GM23338 (cell line): ENCODE data around the gene ADSL. TPM values are rescaled to one million over a fixed set of nuclear protein-coding genes. Genes with fewer than 3 reads are reported as not detected.

Experiments
- CREB1 ChIP-seq: fragments of 250-450 bp; sonication (Bioruptor Pico); IDR thresholded peaks from 2 replicates; pipeline ENCODE4 v1.5.0; 2020; ENCODE audit warnings: low read depth, mild to moderate bottlenecking, moderate library complexity
- EZH2 ChIP-seq: fragments of 200-600 bp; sonication (generic); IDR thresholded peaks from one replicate; pipeline ENCODE4 v1.8.0; 2017; ENCODE audit warnings: antibody characterized with exemption, mild to moderate bottlenecking, low read depth; ENCODE audit not compliant: unreplicated experiment
- EZH2phosphoT487 ChIP-seq: fragments of 200-600 bp; sonication (generic); IDR thresholded peaks from one replicate; pipeline ENCODE4 v1.8.1; 2018; ENCODE audit warnings: antibody characterized with exemption; ENCODE audit not compliant: unreplicated experiment
- POLR2AphosphoS5 ChIP-seq: IDR thresholded peaks from 2 replicates; pipeline ENCODE4 v1.6.1; 2016; ENCODE audit warnings: antibody characterized with exemption, low read depth
- ZNF462 ChIP-seq: fragments of 250-450 bp; sonication (Bioruptor Pico); IDR thresholded peaks from 2 replicates; pipeline ENCODE4 v1.5.0; 2020; ENCODE audit warnings: mild to moderate bottlenecking, moderate library complexity
- polyA plus RNA-seq: library from polyadenylated mRNA; unstranded; fragments of >200 nt; fragmentation: Nextera tagmentation; extraction: Ambion mirVana; gene quantifications from 2 replicates; pipeline ENCODE4 v1.2.1, GENCODE V29; 2016
- total RNA-seq: library from RNA; depleted of rRNA; stranded (reverse); fragments of >200 nt; shearing (Covaris generic); gene quantifications from 2 replicates; pipeline ENCODE4 v1.2.3, GENCODE V29; 2014
- TF ChIP-seq, protein P1 (sequence below): IDR thresholded peaks from 2 replicates; pipeline ENCODE4 v1.6.1; 2016; ENCODE audit warnings: antibody characterized with exemption

Gene ADSL
- total and polyA plus RNA-seq, 2 experiments from 2014 or later: 120 to 232 TPM

GRCh38 chr22:40404251-40405177, 58.2 kb downstream of the ADSL start (continued):
- TF ChIP-seq, protein P1, sequence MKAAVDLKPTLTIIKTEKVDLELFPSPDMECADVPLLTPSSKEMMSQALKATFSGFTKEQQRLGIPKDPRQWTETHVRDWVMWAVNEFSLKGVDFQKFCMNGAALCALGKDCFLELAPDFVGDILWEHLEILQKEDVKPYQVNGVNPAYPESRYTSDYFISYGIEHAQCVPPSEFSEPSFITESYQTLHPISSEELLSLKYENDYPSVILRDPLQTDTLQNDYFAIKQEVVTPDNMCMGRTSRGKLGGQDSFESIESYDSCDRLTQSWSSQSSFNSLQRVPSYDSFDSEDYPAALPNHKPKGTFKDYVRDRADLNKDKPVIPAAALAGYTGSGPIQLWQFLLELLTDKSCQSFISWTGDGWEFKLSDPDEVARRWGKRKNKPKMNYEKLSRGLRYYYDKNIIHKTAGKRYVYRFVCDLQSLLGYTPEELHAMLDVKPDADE: no peak
- TF ChIP-seq EZH2phosphoT487: no peak
- no peak for TF ChIP-seq ZNF462
- TF ChIP-seq POLR2AphosphoS5: no peak
- TF ChIP-seq CREB1 (CRISPR knock-in tag): no peak
- TF ChIP-seq EZH2: no peak
